HG03095 (cell line): ENCODE measurements around the gene TEX29.

Source experiments
- ATAC-seq: cut with Tn5 transposase; IDR thresholded peaks from one replicate; pipeline ENCODE4 v1.9.1; 2021; ENCODE audit warnings: moderate library complexity; ENCODE audit not compliant: unreplicated experiment

TEX29 gene

GRCh38 chr13:111339366-111340143 is 19.1 kb downstream of the TEX29 start:
- no peak for ATAC-seq

DNA sequence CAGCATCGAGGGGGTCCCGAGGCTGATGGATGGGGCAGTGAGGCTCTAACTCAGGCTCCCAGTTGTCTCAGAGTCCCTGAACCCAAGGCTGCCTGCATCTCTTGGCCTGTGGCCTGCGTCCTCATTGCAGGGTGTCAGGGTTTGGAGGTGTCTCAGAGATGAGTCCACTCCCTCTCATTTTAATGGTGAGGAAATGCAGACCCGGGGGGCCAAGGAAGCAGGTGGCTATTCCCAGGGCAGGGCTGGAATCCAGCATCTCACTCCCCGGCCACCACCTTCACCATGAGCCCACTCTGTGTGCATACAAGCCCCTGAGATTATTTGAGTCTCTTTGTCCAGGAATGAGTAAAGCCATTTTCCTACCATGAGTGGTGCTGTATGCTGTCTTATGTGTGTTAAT is 21.4 kb downstream of the TEX29 start:
- ATAC-seq = no peak

DNA sequence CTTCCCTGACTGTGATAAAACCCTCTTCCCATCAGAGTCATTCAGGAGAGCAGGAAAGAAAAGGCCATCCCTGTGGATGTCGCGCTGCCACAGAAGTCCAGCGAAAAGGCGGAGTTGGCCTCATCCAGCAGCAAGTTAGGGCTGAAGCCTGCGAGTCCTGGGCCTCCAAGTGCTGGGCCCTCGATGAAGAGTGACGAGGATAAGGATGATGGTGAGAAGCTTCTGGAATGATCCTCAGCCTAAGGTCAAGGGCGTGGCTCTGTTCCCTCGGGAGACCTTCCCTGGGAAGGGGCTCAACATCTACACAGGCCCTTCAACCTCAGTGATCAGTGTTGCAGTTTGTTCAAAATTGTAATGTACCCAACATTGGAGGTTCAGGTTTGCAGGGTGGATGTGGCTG is 22.3 kb downstream of the TEX29 start:
- ATAC-seq = no peak

DNA sequence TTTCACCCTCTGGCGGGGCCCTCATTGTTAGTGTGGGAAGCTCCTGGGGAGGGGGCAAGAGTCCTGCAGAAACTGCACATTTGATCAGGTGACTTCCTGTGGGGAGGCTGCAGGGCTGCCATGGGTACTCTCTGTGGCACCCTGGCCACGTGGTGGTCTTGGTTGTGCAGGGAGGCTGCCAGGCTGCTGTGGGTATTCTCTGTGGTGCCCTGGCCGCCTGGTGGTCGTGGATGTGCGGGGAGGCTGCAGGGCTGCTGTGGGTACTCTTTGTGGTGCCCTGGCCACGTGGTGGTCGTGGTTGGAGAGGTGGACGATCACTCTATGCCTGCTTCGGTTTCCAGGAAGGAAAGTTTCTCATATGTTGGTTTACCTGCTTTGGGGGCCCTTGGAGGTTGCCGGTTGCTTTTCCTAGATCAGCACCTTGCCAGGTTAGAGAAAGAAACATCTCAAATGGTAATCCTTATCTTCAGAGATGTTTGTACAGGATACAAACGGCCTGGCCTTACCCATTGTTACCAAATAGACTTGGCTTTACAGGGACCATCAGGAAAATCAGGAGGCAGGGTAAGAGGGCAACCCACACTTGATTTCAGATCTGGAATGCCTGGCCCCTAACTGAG is 22.9 kb downstream of the TEX29 start:
- ATAC-seq = no peak

DNA sequence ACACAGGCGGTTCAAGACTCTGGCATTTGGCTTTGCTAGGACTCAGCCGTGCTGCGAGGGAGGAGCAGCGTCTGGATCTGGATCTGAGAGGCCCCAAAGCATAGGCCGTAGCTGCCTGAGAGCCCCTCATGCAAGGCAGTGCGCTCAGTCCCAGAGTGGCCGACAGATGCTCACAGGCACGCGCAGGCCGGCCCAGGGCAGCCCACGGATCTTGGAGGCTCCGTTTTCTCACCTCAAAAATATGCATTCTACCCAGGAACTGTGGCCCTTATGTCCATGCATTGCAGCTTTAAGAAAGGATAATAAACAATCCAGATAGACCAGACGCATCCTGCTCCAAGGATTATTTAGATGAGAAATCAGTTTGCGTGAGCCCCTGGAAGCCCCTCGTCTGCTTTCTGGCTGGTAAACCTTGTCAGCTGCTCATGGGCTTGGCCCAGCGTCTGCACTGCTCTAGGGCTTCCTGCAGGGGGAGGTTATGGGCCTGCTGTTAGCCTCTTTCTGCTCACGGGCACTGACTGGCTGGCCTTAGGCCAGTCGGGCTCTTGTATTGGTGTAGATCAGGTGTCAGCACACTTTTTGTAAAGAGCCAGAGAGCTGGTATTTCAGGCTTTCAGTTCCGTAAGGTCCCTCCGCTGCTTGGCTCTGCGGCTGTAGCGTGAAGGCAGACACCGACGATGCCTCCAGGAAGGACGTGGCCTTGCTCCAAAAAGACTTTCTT is 24.2 kb downstream of the TEX29 start:
- ATAC-seq = no peak

DNA sequence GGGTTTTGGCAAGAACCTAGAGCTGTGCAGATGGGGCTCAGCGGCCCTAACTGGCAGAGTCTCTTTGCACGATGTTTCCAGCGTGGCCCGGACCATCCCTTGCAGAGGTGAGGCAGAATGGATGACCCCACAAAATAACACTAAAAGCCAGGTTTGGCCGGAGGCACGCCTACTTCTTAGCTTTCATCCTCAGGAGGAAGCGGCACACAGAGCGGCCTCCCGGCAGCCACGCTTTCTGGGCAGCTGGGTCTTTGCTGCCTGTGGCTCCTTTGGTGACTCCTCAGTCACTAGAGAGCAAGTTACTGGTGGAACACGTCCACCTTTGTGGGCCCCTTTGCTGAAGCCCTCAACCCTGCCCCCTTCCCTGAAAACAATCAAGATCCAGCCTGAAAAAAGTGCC is 25.2 kb downstream of the TEX29 start:
- no peak for ATAC-seq

- ATAC-seq = no peak
Measured at GRCh38 chr13:111346101-111346680, 25.7 kb downstream of the TEX29 start.

DNA sequence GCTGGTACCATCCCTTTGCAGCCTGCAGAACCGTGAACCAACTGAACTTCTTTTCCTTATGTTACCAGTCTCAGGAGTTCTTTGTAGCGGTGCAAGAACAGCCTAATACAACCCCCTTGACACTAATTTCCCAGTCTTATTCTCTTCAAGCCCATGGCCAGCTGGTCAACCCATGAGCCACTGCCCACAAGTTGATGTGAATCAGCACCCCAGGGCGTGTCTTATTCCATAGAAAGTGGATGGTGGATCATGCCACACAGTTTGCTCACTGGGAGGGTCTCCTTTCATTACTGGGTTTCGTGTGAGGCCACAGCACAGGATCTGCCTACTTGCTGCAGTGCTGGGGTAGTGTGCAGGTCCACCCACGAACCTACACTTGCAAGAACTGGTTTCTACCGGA is 27.0 kb downstream of the TEX29 start:
- ATAC-seq = no peak

DNA sequence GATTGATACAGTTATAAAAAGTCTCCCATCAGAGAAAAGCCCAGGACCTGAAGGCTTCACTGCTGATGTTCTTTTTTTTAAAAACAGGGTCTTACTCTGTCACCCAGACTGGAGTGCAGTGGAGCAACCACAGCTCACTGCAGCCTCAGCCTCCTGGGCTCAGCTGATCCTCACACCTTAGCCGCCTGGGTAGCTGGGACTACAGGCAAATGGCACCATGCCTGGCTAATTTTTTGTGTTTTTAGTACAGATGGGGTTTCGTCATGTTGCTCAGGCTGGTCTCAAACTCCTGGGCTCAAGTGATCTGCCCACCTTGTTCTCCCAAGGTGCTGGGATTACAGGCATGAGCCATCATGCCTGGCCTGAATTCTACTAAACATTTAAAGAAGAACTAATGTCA is 33.1 kb downstream of the TEX29 start:
- ATAC-seq = no peak

- ATAC-seq = no peak
Measured at GRCh38 chr13:111354789-111355188, 34.3 kb downstream of the TEX29 start.

DNA sequence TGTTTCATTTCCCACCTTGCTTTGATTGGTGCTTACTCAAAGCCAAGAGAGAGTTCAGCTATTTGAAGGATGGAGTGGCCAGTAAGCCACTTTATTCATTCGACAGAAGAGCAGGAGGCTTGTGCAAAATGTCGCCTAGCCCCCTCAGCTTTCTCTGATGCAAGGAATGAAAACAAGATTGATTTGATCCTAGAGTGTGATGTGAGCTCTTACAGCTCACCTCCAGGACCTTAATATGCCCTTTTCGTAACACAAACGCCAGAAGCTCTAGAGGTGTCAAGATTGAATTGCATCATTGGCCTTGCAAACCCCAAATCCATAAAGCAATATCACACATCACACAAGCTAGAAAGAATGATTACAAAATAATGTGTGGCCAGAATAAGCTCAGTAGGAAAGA is 36.4 kb downstream of the TEX29 start:
- ATAC-seq = no peak

GRCh38 chr13:111359237-111359915 is 38.9 kb downstream of the TEX29 start:
- no peak for ATAC-seq

- no peak for ATAC-seq
Measured at GRCh38 chr13:111359930-111360329, 39.5 kb downstream of the TEX29 start.

DNA sequence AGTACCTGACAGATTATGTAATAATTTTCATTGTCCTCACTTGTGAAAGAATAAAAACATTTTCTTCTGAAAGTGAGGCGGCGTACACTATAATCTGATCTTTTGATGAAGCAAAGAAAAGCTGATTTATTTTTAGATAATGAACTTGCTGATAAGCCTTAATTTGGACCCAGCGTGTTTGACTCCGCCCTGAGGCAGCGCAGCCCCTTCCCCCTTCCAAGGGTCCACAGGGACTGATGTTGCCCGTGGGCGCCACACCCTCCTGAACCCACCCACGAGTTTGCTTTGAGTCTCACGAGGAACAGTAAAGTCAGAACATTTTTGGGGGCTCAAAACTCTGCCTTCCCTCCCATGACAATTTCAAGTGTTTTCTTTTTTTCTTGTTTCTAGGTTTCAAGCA is 40.0 kb downstream of the TEX29 start:
- no peak for ATAC-seq

DNA sequence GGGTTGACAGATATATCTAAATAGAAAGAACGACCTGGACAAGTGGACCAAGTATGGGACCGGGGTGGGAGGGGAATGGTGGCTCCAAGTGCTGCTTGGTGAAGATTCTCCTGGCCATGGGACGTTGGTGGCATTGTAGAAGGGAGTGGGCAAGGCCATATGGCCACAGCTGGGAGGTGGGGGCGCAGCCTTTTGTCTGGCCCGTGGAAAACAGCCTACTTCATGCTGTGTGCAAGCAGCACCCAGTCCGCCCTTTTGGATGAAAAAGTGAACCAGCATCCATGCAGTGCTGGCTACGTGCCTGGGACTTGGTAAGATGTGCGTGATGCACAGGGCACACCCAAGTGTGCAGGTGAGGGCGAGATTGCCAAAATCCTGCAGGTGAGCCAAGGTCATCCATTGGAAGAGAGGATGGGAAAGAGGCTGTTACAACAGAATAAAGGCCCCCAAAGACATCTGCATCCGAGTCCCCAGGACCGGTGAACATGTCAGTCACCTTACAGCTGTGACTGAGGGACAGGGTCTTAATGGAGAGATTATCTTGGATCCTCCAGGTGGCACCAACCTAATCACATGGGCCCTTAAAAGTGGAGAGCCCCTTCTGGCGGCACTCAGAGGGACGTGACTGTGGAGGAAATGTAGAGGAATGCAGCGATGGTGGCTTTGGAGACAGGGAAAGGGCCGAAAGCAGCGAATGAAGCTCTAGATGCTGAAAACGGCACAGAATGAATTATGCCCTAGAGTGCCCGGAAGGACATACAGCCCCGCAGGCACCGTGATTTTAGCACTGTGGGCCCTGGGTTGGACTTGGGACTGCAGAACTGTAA is 40.8 kb downstream of the TEX29 start:
- ATAC-seq = no peak

GRCh38 chr13:111361873-111362648 is 41.6 kb downstream of the TEX29 start:
- ATAC-seq = no peak

DNA sequence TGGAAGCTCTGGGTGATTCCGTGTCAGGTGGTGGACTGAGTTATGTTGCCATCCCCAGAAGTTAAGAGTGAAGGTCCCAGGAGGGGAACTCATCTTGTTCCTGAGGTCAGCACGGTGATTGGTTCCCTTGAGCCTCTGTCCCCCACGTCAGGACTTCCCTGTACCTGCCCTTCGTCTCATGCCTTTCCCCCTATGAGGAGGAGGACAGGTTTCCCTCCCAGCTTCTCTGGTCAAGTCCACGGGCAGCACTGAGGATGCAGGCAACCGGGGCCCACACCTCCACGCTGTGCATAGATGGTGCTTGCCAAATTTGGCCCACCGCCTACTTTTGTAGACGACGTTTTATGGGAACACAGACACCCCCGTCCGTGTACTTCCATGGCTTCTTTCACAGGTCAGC is 42.7 kb downstream of the TEX29 start:
- no peak for ATAC-seq

DNA sequence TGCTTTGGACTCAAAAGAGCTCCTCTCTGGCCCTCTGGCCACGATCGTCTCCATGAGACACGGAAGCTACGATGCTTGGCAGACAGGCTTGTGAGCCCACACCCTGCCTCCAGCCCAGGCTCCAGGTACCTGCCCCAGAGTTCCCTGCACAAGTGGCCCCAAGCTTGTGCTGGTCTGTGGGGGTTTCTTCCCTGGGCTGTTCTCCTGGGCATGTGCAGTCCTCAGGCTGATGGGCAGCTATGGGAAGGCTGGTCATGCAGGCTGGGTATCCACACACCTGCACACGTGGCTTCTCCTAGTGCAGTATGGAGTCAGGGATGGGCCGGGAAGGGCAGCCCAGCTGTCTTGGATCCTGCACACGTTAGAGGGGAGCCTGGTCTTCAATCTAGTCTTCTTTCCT is 43.1 kb downstream of the TEX29 start:
- ATAC-seq = no peak

DNA sequence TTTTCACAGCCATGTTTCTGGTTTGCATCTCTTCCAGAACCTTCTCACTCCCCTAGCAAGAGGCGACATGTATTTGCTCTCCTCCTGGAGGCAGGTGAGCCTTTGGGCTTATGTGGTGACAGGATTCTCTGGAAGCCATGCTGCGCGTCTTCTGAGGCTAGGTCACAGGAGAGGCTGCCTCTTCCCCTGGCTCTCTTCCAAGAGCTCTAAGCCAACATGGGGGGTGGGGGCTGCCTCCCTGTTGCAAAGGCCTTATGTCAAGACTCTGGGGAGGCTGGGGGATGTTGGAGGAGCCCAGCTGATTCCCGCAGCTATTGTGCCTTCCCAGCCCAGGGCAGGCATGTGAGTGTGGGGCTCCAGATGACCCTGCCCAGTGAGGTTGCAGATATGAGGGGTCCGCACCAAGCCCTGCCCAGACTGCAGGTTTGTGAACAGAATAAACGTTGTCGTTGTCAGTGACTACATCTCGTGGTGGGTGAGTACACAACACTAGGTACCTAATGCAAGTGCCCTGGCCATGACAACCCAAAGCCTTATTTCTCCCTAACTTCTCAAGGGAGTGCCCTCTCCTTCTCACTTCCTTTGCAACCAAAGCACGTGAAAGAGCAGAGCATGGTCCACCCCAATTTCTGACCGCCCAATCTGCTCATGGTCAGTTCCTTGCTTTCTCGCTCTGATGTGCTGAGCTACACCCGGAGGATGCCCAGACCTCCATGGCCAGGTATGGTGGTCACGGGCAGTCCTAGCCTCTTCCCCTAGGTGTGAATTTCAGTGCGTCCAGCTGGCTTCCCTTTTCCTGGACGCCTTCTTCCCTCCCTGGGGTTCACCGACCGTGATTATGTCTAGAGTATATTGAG is 44.9 kb downstream of the TEX29 start:
- ATAC-seq = no peak
